NCI-H2196 treated with DMSO at 0.1 percent for 48 hours (cell line): ENCODE results near the gene ACSS1.

Experiments used
- DNase-seq: peaks from one replicate; lab custom pipeline; 2025; ENCODE audit not compliant: unreplicated experiment; lab: John Stamatoyannopoulos, UW

ACSS1 gene

DNA sequence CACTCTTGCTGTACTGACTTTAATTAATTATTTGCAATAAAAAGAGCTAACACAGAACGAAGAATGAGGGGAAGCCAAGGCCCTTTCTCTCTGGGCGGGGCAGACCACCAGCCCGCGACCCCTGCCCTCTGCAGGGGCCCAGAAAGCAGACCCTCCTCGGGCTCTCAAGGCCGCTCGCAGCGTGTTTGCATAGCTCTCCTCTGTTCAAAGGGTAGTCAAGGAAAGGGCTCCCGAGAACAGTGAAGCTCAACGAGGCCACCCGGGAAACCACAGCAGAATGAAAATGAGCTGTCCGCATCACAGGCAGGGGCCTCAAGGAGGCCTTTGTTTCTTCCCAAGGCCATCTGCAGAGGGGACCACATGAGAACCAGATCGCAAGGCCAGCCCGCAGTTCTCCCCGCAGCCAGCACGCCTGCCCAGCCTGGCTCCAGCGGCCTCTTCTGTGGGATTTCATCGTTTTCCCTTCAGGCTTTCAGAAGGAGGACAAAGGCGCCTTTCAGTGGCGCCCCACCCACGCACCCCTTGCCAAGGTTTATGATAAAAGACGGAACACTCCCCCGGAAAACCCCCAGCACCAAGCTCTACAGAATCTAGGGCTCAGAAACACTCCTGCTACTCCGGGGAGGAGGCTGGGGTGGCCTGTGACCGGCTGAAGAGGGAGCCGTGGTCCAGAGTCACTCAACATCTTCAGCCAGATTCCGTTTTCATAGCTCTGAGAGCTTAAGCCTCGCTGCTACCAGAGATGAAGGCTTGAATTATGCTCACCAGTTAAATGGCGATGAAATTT lies 25.3 kb downstream of the ACSS1 start:
- no peak for DNase-seq

DNA sequence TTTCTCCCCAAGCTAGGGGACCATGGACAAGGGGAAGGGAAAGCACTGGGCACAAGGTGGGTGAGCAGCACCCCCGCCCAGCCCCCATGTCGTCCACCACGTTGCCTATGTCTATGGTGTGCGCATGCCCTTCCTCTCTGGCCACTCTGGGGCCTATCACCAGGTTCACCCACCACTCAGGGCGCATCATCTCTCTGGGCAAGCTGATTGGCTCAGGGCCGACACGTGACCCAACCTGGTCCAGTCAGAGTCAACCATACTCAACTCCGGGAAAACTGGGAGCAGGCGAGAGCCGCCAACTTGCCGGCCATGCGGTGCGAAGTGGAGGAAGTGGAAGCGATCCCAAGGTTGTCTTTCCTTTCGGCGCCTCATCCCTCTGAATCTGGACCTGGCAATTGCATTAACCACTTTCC lies 25.9 kb downstream of the ACSS1 start:
- DNase-seq, result no peak

- DNase-seq, result no peak
Measured at GRCh38 chr20:25031241-25031640, 26.7 kb downstream of the ACSS1 start.

DNA sequence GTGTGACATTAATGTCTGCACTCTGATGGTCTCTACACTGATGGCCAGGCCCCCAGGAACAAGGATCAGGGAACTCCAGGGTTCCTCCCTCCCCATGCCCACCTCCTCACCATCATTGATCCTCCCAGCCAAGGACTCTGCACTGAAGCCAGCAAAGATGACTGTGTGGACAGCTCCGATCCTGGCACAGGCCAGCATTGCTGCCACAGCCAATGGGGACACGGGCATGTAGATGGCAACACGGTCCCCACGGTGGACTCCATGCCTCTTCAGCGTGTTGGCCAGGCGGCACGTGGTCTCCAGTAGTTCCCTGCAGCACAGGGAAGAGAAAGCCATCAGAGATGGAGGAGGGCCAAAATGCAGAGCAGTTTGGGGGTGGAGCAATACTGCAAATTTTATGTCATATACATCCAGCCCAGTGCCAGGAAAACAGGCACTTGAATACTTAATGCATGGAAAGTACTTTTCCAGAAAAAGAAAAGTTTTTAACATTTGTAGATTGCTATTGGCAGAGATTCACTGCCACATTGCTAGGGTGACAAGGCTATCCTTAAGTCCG lies 27.2 kb downstream of the ACSS1 start:
- DNase-seq, result no peak

DNA sequence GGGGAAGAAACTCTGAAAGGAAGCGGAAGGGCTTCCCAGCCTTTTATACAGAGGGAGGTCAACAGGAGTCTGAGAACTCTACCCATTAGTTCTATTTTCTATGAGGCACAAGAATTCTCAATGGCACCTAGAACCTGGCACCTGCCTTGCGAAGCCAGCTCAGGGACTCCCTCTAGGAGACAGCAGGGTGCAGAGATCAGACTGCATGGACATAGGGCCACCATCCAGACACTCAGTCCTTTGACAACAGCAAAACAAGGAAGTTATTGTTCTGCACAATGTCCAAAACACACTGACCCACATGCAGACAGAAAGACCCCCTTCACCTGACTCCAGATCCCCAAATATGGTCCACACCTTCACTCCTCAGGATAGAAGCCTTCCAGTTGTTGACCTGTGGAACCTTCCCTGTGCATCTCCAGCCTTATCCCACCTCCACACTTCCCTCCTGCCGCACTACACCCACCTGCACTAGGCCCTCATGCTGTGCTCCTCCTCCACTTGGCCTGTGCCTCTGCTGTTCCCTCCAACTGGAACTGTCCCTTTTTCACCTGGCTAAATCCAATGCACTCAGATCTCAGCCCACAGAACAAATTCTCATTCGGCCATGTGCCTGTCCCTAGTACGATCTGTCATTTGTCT lies 27.8 kb downstream of the ACSS1 start:
- DNase-seq, result no peak

DNA sequence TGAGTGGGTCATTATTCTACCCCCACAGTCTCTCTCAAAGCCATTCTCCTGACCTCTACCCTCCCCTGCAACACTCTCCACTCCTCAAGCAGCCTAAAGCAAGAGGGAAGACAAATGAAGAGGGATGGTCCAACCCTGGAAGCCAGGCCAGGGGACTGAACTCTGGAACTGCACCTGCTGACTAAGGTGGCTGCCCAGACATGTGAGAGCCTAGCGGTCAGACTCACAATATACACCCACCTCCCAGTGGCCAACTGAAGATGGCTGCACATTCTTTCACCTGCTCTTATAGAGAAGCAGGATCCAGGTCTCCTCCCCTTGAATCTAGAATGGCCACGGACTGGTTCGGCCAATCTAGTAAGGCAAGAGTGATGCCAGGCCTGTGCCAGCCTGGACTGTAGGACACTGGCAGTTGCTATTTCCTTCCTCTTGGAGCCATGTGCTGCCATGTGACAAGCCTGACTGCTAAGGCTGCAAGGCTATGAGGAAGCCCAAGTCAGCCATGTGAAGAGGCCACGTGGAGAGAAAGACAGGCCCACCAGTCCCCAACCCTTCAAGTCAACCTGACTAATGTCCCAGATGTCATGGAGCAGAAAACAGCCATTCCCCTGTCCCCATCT lies 31.8 kb downstream of the ACSS1 start:
- no peak for DNase-seq

GRCh38 chr20:25025091-25025861 lies 32.7 kb downstream of the ACSS1 start:
- DNase-seq, result no peak

- no peak for DNase-seq
Measured at GRCh38 chr20:25024171-25024570, 33.8 kb downstream of the ACSS1 start.

DNA sequence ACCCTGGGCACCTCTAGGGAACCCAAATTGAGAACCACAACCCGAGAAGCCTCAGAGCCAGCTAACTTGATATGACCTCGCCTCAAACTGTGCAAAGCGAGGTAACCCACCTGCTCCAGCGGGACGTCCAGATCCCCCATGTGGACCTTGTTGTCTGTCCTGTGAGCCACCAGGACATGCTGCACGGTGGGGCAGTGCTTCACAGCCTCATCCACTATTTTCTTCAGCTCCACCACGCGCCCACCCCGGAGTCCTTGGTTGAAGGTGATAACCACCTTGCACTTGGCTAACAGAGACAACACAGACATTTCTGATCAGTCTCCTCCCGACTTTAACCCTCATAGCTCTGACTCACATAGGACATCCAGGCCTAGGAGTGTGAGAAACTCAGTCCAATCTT lies 34.6 kb downstream of the ACSS1 start:
- no peak for DNase-seq

DNA sequence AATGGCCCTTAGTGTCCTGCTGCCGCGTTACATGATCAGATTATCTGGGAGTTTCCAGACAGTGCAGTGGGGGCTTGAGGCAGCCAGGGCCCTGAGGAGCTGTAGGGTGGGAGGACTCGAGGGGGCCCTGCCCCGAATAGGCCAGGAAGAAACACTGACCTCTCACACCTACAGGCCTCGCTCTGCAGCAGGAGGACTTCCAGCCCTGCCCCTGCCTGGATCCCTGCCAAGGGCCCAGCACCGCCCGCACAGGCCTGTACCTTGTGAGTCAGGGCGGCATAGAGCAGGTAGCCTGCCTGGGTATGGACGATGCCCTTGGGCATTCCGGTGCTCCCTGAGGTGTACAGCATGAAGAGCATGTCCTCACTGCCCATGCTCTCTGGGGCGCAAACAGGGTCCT lies 35.3 kb downstream of the ACSS1 start:
- DNase-seq, result no peak

DNA sequence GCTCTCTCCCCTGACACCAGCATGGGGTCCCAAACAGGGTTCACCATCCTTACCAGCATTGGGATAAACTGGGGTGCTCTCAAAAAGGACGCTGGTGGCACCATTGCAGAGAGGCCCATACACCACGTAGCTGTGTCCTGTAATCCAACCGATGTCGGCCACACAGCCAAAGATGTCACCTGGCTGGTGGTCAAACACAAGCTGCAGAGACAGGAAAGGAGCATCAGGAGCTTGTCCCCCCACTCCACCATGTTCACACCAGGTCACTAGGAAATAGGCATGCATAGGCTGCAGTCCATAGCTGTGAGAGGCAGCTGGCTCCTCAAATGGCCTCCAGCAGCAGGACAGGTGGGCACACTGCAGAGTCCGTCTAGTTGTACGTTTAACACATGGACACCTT lies 36.6 kb downstream of the ACSS1 start:
- DNase-seq, result no peak

GRCh38 chr20:25020901-25021301 lies 37.0 kb downstream of the ACSS1 start:
- no peak for DNase-seq

DNA sequence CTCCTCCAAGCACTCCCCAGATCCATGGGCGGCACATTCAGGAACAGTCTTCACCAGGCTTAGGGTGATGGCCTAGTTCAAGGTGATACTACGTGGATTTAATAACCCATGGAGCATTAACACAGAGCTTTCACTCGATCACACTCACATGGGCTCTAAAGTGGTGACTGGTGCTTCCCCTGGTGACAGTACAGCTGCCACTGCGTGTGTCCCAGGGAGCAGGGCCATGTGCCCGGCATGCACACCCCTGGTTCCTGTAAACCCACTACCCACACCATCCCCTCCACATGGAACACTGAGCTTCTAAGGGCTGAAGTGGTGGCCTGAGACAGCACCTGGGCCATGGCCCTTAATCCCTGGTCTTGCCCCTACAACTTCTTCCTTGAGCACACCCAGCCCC lies 37.6 kb downstream of the ACSS1 start:
- no peak for DNase-seq

- DNase-seq, result no peak
Measured at GRCh38 chr20:25019381-25020155, 38.4 kb downstream of the ACSS1 start.

DNA sequence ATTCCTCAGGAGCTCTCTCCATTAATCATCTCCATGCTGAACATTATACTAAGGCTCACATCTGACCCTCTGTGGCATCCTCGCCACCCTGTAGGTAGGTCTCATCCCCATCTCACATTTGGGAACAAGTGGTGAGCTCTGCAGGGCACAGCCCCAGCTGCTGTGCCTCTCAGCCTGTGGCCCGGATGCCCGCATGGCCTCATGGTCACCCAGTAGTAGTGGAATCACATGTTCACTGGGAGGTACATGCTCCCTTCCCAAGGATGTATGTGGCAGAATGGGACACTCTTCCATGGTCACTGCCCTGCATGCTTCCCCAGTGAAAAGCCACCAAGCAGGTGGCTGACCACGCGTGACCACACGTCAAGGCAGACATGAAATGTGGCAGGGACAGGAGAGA lies 39.1 kb downstream of the ACSS1 start:
- no peak for DNase-seq

DNA sequence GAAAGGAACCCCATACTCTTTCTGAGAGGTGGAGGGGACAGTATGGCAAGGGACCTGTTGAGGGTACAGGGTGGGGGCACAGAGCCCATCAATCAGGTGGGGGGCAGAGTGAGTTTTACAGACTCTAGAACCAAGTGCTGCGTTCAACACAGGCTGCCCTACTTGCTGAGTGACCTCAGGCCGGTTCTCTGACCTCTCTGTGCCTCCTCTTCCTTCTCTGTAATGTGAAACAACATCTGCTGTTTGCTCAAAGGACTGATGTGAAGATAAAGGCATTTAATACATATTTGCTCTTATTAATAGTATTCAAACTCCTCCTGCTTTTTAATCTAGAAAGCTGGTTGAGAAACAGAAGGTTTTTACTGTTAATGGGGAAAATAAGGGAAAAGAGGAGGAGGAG lies 39.5 kb downstream of the ACSS1 start:
- no peak for DNase-seq

GRCh38 chr20:25017257-25017803 lies 40.6 kb downstream of the ACSS1 start:
- DNase-seq, result peak; percentile 84

DNA sequence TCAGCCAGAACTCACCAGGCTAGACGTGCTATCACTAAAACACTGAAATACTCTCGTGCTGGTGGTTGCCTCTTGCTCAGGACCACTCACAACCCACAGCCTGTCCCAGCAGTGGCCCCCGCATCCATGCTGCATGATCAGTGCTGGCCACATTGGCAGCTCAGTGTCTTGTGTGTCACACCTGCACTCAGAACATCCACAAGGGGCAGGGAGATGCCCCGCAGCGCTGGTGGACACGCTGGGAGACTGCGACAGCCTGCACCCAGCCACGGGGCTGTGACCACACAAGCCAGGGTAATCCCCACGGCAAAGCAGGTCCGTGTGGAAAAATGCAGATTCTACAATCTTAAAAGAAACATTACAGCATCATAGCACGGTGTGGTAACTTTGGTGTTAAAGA lies 41.5 kb downstream of the ACSS1 start:
- no peak for DNase-seq

GRCh38 chr20:25015986-25016385 lies 42.0 kb downstream of the ACSS1 start:
- DNase-seq, result no peak

DNA sequence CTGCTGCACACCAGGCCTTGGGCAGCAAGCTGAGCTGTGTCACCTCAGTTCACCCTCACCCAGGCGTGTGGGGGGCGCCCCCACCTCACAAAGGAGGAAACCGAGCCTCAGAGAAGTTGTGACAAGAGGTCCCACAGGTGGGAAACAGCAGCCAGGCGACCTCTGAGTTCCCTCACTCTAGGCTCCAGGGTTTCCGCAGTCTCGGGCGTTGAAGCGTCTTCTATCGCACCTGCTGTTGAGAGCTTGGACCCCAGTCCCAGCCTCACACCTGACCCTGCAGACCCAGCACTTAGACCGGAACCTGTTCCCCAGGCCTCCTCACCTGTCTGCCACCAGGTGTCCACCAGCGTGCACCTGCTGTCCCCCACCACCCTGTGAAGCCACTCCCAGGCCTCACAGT lies 43.1 kb downstream of the ACSS1 start:
- DNase-seq, result no peak
